NOMO-1 treated with dmso at 0.1 percent for 144 hours (cell line): ENCODE data around the gene CIDEB.

Source experiments
- DNase-seq: peaks from one replicate; lab custom pipeline; 2025; ENCODE audit not compliant: unreplicated experiment; lab: John Stamatoyannopoulos, UW

CIDEB gene

GRCh38 chr14:24270537-24271133 lies 37.1 kb downstream of the CIDEB start:
- no peak for DNase-seq

- DNase-seq: no peak
These were observed 37.8 kb downstream of the CIDEB start for GRCh38 chr14:24269910-24270536.

- no peak for DNase-seq
These were observed 38.4 kb downstream of the CIDEB start for GRCh38 chr14:24269368-24269767.

GRCh38 chr14:24268225-24268624 lies 39.6 kb downstream of the CIDEB start:
- no peak for DNase-seq

GRCh38 chr14:24267516-24267915 lies 40.3 kb downstream of the CIDEB start:
- DNase-seq: no peak

GRCh38 chr14:24266344-24267244 lies 41.2 kb downstream of the CIDEB start:
- DNase-seq: no peak

GRCh38 chr14:24264298-24264697 lies 43.5 kb downstream of the CIDEB start:
- no peak for DNase-seq

GRCh38 chr14:24263848-24264247 lies 43.9 kb downstream of the CIDEB start:
- no peak for DNase-seq

GRCh38 chr14:24262821-24263733 lies 44.7 kb downstream of the CIDEB start, which contains the start of gene TGM1:
TSS of gene TGM1 (minus strand) at chr14:24263177. CDS start at chr14:24262352, 825 bp downstream.
- no peak for DNase-seq

- DNase-seq: no peak
These were observed 45.8 kb downstream of the CIDEB start for GRCh38 chr14:24261969-24262327.

GRCh38 chr14:24261256-24261968 lies 46.4 kb downstream of the CIDEB start:
- DNase-seq: no peak

- DNase-seq: no peak
These were observed 47.0 kb downstream of the CIDEB start for GRCh38 chr14:24260780-24261157.

- DNase-seq: no peak
These were observed 47.6 kb downstream of the CIDEB start for GRCh38 chr14:24260026-24260779.

GRCh38 chr14:24259282-24260025 lies 48.3 kb downstream of the CIDEB start:
- DNase-seq: no peak

- no peak for DNase-seq
These were observed 49.1 kb downstream of the CIDEB start for GRCh38 chr14:24258548-24259265.

- no peak for DNase-seq
These were observed 49.7 kb downstream of the CIDEB start for GRCh38 chr14:24258119-24258518.

- no peak for DNase-seq
These were observed 50.8 kb downstream of the CIDEB start for GRCh38 chr14:24256960-24257359.
